Measurements from ENCODE around the gene ACTL8.

GRCh38 chr1:17777330-17777729, 22.2 kb downstream of the ACTL8 start:
- TF ChIP-seq POLR2A (IDR thresholded peaks at IDR 0.05; ENCODE audit: borderline replicate concordance, extremely low read depth, insufficient read depth, insufficient read length) (no peak), ATF3 (IDR thresholded peaks at IDR 0.05) (no peak), EZH2phosphoT487 (IDR thresholded peaks at IDR 0.05; ENCODE audit: borderline replicate concordance) (no peak), FOSL1 (IDR thresholded peaks at IDR 0.05; ENCODE audit: low read depth) (no peak), RAD21 (IDR thresholded peaks at IDR 0.05; ENCODE audit: low read depth) (no peak), ZNF274 (IDR thresholded peaks at IDR 0.05; ENCODE audit: low read depth, low read length) (no peak), MAX (IDR thresholded peaks at IDR 0.05) (no peak), EZH2 (IDR thresholded peaks at IDR 0.05) (no peak), SIN3A (IDR thresholded peaks at IDR 0.05; ENCODE audit: low read depth) (no peak), CEBPB (IDR thresholded peaks at IDR 0.05; ENCODE audit: low read depth) (no peak), POLR2AphosphoS5 (IDR thresholded peaks at IDR 0.05; ENCODE audit: low read depth, low read length) (no peak)
- TF ChIP-seq, protein P1, sequence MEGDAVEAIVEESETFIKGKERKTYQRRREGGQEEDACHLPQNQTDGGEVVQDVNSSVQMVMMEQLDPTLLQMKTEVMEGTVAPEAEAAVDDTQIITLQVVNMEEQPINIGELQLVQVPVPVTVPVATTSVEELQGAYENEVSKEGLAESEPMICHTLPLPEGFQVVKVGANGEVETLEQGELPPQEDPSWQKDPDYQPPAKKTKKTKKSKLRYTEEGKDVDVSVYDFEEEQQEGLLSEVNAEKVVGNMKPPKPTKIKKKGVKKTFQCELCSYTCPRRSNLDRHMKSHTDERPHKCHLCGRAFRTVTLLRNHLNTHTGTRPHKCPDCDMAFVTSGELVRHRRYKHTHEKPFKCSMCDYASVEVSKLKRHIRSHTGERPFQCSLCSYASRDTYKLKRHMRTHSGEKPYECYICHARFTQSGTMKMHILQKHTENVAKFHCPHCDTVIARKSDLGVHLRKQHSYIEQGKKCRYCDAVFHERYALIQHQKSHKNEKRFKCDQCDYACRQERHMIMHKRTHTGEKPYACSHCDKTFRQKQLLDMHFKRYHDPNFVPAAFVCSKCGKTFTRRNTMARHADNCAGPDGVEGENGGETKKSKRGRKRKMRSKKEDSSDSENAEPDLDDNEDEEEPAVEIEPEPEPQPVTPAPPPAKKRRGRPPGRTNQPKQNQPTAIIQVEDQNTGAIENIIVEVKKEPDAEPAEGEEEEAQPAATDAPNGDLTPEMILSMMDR (IDR thresholded peaks at IDR 0.05 in 2 of 3, conservative IDR thresholded peaks at IDR 0.05 in 1 of 3; ENCODE audit: borderline replicate concordance in 1 of 3, insufficient read depth in 1 of 3, low read depth in 2 of 3, low read length in 2 of 3), result no peak
